HFF-Myc (cell line): ENCODE data around the gene PLXNB2.

ENCODE experiments used
- DNase-seq: peaks from one replicate; pipeline ENCODE4 v3.0.0-alpha.2; 2011; ENCODE audit warnings: low read depth; ENCODE audit errors: extremely low read depth
- H3K4me3 ChIP-seq: replicated peaks from 2 replicates; pipeline ENCODE4 v1.5.1; 2011; ENCODE audit warnings: low read depth, mild to moderate bottlenecking, control low read depth, low read length
- CTCF ChIP-seq: IDR thresholded peaks from 2 replicates; pipeline ENCODE4 v1.5.1; 2012; ENCODE audit warnings: mild to moderate bottlenecking, low read depth, low read length, control low read depth; ENCODE audit errors: missing control alignments

Gene PLXNB2

GRCh38 chr22:50258361-50259292, 48.8 kb downstream of the PLXNB2 start:
- H3K4me3 ChIP-seq: no peak overlapping the region
- no peak for DNase-seq
- TF ChIP-seq CTCF: no peak

- DNase-seq: no peak
- no peak overlapping the region for H3K4me3 ChIP-seq
Observed at GRCh38 chr22:50257451-50258360, 49.7 kb downstream of the PLXNB2 start.

GRCh38 chr22:50257041-50257440, 50.4 kb downstream of the PLXNB2 start:
- H3K4me3 ChIP-seq: no peak overlapping the region
- no peak for DNase-seq
- no peak for TF ChIP-seq CTCF

More at GRCh38 chr22:50257451-50258360, 49.7 kb downstream of the PLXNB2 start:
- TF ChIP-seq CTCF: no peak

GRCh38 chr22:50256258-50256862, 51.1 kb downstream of the PLXNB2 start:
- no peak overlapping the region for H3K4me3 ChIP-seq
- TF ChIP-seq CTCF: no peak

GRCh38 chr22:50255607-50256006, 51.8 kb downstream of the PLXNB2 start:
- H3K4me3 ChIP-seq: no peak overlapping the region
- no peak for TF ChIP-seq CTCF
- no peak for DNase-seq

More at GRCh38 chr22:50256258-50256862, 51.1 kb downstream of the PLXNB2 start:
- no peak for DNase-seq

- no peak overlapping the region for H3K4me3 ChIP-seq
- no peak for DNase-seq
- no peak for TF ChIP-seq CTCF
Observed at GRCh38 chr22:50255099-50255498, 52.3 kb downstream of the PLXNB2 start.
